Retinal pigment epithelial cell (primary cell): ENCODE results near the gene LY6G6C.

ENCODE experiments used
- DNase-seq: peaks from one replicate; pipeline ENCODE4 v3.0.0-alpha.2; 2010; ENCODE audit warnings: low read depth
- H3K4me3 ChIP-seq: 2 replicates; pipeline ENCODE4 v1.5.1; 2011; ENCODE audit warnings: mild to moderate bottlenecking, low read length, control low read depth, moderate library complexity
- CTCF ChIP-seq: conservative IDR thresholded peaks from 2 replicates; pipeline ENCODE4 v1.5.1; 2011; ENCODE audit warnings: low read depth, low read length, control low read depth, inconsistent platforms

LY6G6C gene

GRCh38 chr6:31721351-31722020 lies at the start of gene LY6G6C:
Gene LY6G6C, minus strand, starts transcription at chr6:31721746. Its CDS starts 67 bp downstream, at chr6:31721679.
- no peak for DNase-seq
- no peak for TF ChIP-seq CTCF
- no peak within 1 kb of the TSS for H3K4me3 ChIP-seq

GRCh38 chr6:31770860-31771259 lies 49.3 kb upstream of the LY6G6C start:
- DNase-seq, result no peak
- no peak for TF ChIP-seq CTCF
- H3K4me3 ChIP-seq, result no peak overlapping the region

- no peak overlapping the region for H3K4me3 ChIP-seq
- no peak for DNase-seq
- peak; percentile 87 for TF ChIP-seq CTCF
Measured at GRCh38 chr6:31769684-31770371, 48.3 kb upstream of the LY6G6C start.

- no peak overlapping the region for H3K4me3 ChIP-seq
- DNase-seq, result no peak
- TF ChIP-seq CTCF, result no peak
Measured at GRCh38 chr6:31768363-31769257, 47.1 kb upstream of the LY6G6C start.

- TF ChIP-seq CTCF, result no peak
- H3K4me3 ChIP-seq, result no peak overlapping the region
Measured at GRCh38 chr6:31767096-31767645, 45.6 kb upstream of the LY6G6C start.

GRCh38 chr6:31765910-31766794 lies 44.6 kb upstream of the LY6G6C start:
- no peak for DNase-seq
- TF ChIP-seq CTCF, result no peak
- peak overlapping the region; percentile 37 for H3K4me3 ChIP-seq

More at GRCh38 chr6:31767096-31767645, 45.6 kb upstream of the LY6G6C start:
- no peak for DNase-seq
